ENCODE measurements around the gene STK32C. TPM values are rescaled to one million over a fixed set of nuclear protein-coding genes. Genes with fewer than 3 reads are reported as not detected.
"Not testable (repeated sequence)": the region's sequence is repeated elsewhere in the genome, so short reads cannot be mapped to it uniquely, and the experiment has no call there.

Gene STK32C
- total RNA-seq, 1 donor from 2014 or later = 69.2 TPM

DNA sequence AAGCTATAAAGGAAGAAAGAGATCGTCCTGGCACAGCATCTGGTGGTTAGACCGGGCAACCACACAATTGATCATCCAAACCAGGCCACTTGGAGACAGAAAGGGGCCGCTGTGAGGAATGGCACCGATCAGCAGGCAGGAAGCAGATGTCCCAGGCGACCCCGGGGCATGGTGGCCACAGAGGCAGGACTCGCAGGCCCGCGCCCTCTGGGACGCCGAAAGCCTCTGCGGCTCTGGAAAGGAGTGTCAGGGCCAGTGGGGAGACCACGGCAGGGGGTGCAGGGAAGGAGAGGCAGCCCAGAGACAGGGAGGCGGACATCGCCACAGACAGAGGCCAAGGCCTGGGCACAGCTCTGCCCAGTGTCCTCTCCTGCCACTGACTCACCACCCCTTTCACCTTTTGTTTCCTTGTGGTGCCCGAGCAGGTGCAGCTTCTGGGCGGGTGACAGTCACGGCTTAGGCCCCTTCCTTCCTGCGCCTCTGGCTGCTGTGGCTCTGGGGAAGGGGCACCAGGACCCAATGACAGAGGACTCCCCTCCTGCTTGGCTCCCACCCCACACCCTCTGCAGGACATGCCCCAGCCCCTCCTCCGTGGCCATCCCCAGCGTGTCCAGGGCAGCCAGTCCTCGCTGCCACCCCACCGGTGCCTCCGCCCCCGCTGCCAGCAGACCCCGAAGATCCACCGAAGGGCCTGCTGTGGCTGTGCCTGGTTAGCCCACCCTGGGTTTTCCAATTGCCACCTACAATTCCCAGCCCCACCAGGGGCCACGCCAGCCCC lies 10.9 kb downstream of the STK32C start:
- Mint-ChIP-seq H3K36me3 (ENCODE audit: unreplicated experiment) (peaks cover 7% of the 10 kb centered on the region), H3K4me3 (ENCODE audit: unreplicated experiment) (no peak overlapping the region), H3K27ac (ENCODE audit: unreplicated experiment) (peak overlapping the region; percentile 2), H3K9me3 (ENCODE audit: unreplicated experiment) (peaks cover 12% of the 10 kb centered on the region), H3K27me3 (ENCODE audit: unreplicated experiment) (peaks cover 12% of the 10 kb centered on the region), H3K4me1 (ENCODE audit: low read depth, unreplicated experiment) (peaks cover 6% of the 10 kb centered on the region)
- DNase-seq = peak; percentile 12
- TF ChIP-seq, protein P1, sequence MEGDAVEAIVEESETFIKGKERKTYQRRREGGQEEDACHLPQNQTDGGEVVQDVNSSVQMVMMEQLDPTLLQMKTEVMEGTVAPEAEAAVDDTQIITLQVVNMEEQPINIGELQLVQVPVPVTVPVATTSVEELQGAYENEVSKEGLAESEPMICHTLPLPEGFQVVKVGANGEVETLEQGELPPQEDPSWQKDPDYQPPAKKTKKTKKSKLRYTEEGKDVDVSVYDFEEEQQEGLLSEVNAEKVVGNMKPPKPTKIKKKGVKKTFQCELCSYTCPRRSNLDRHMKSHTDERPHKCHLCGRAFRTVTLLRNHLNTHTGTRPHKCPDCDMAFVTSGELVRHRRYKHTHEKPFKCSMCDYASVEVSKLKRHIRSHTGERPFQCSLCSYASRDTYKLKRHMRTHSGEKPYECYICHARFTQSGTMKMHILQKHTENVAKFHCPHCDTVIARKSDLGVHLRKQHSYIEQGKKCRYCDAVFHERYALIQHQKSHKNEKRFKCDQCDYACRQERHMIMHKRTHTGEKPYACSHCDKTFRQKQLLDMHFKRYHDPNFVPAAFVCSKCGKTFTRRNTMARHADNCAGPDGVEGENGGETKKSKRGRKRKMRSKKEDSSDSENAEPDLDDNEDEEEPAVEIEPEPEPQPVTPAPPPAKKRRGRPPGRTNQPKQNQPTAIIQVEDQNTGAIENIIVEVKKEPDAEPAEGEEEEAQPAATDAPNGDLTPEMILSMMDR (IDR thresholded peaks at IDR 0.05; ENCODE audit: partially characterized antibody, unreplicated experiment) = no peak

DNA sequence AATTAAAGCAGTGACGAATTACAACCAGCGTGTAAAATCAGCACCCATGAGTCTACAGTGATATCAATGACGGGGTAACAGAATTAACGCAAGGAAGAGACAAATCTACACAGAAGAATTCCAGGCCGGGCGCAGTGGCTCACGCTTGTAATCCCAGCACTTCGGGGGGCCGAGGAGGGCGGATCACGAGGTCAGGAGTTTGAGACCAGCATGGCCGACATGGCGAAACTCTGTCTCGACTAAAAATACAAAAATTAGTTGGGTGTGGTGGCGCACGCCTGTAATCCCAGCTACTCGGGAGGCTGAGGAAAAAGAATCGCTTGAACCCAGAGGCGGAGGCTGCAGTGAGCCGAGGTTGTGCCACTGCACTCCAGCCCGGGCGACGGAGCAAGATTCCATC lies 12.3 kb downstream of the STK32C start:
- not testable (repeated sequence) for H3K4me3 Mint-ChIP-seq (ENCODE audit: unreplicated experiment); H3K27me3 Mint-ChIP-seq (ENCODE audit: unreplicated experiment); H3K36me3 Mint-ChIP-seq (ENCODE audit: unreplicated experiment); H3K4me1 Mint-ChIP-seq (ENCODE audit: low read depth, unreplicated experiment); DNase-seq; H3K27ac Mint-ChIP-seq (ENCODE audit: unreplicated experiment)
- peaks cover 12% of the 10 kb centered on the region for H3K9me3 Mint-ChIP-seq (ENCODE audit: unreplicated experiment)

DNA sequence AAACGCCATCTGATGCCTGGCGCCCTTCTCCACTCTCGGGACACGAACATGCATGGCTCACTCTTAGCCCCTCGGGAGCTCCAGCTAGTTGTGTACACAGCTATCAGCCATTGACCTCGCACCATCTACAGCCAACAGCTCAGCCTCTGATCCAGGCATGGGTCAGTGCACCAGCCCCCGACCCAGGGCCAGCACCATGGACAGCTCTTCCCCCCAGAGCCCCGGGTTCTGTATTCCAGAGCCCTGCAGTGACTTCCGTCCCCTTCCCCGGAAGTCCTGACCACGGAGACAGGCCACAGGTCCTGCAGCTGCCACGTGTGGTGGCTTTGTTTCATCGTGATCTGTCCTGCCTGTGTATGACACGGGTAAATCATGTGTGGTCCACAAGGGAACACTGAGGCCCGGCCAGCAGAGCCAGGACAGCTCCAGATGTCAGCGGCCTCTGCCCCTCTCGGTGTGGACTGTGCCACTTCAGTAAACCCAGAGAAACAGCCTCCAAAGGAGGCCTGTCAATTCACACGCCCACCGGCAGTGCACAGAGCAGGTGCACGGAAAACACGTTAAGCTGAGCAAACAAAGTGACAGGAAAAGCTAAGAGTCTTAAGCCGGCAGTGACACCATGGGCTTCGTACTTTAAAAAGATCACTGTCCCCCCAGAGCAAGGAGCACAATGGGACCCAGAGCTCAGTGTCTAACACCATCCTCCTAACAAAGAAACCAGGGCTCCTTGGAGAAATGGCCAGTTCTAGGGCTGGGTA lies 13.0 kb downstream of the STK32C start:
- TF ChIP-seq, protein P1 (IDR thresholded peaks at IDR 0.05; ENCODE audit: partially characterized antibody, unreplicated experiment) = no peak
- Mint-ChIP-seq H3K27me3 (ENCODE audit: unreplicated experiment) (peaks cover 8% of the 10 kb centered on the region), H3K36me3 (ENCODE audit: unreplicated experiment) (peaks cover 14% of the 10 kb centered on the region), H3K27ac (ENCODE audit: unreplicated experiment) (no peak overlapping the region), H3K4me3 (ENCODE audit: unreplicated experiment) (no peak overlapping the region), H3K4me1 (ENCODE audit: low read depth, unreplicated experiment) (peaks cover 6% of the 10 kb centered on the region), H3K9me3 (ENCODE audit: unreplicated experiment) (peaks cover 14% of the 10 kb centered on the region)
- DNase-seq = peak; percentile 10

DNA sequence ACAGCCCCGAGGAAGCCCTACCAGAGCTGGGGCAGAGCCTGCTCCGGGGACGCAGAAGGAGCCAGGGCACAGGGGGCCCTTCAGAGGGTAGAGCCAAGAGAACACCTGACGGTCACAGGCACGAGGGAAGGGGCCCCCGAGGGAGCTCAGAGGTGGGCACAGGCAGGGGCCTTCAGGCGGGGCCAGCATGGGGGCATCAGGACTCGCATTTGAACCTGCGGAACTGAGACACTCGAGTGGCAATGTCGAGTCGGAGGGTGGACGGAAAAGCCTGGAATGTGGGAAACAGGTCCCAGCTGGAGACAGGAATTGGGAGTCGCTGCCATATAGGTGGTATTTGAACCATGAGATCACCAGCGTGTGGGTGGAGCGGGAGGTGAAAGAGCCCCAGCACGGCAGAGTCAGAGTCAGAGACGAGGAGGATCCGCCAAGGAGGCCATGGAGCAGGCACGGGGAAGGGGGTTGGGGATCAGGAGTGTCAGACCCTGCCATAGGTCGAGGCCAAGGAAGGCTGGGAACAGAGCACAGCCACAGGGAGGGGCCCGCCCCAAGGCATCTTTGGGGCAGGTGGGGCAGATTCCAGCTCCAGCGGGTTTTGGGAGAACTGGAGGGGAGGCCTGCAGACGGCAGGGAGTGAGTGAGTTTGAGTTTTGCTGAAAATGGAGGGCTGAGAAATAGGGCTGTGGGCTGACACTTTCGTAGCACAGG lies 13.8 kb downstream of the STK32C start:
- Mint-ChIP-seq H3K27ac (ENCODE audit: unreplicated experiment) (no peak overlapping the region), H3K27me3 (ENCODE audit: unreplicated experiment) (peaks cover 6% of the 10 kb centered on the region)

More for the DNA sequence above, 13.8 kb downstream of the STK32C start:
- H3K4me3 Mint-ChIP-seq (ENCODE audit: unreplicated experiment) = no peak overlapping the region
- H3K36me3 Mint-ChIP-seq (ENCODE audit: unreplicated experiment) = peaks cover 20% of the 10 kb centered on the region
- peaks cover 6% of the 10 kb centered on the region for H3K4me1 Mint-ChIP-seq (ENCODE audit: low read depth, unreplicated experiment)
- no peak for DNase-seq
- H3K9me3 Mint-ChIP-seq (ENCODE audit: unreplicated experiment) = peaks cover 14% of the 10 kb centered on the region
- TF ChIP-seq, protein P1 (IDR thresholded peaks at IDR 0.05; ENCODE audit: partially characterized antibody, unreplicated experiment) = no peak

Measured in glutamatergic neuron (in vitro differentiated cells).